Measurements from ENCODE around the gene RAD21L1. TPM values are rescaled to one million over a fixed set of nuclear protein-coding genes. Genes with fewer than 3 reads are reported as not detected.

RAD21L1 gene
- total RNA-seq, 5 donors from 2014 or later (not counting 1 experiment from before 2014, with no cell fraction given) = 0.73 to 1.6 (median 0.88) TPM; not detected in 2

DNA sequence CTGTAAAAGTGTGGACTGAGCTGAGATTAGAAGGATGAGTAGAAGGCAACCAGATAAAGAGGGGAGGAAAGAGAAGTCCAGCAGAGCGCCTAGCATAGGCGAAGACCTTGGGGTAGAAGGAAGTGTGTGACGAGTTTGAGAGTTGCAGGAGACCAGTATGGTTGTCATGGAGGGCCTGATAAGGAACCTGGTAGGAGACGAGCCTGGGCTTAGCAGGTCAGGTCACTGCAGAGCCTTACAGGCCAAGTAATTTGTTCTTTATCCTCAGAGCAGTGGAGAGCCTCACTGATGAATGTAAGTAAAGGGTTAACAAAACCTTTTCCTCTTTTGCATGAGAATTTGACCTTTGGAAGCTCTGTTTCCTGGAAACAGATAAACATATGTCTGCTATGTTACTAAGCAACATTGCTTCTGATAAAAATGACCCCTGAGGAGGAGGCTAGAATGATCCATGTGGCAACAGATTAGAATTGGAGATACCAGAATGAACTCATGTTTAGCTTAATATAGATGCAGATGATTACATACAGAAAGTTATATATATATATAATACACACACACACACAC is 38.2 kb upstream of the RAD21L1 start:
- H3K27me3 ChIP-seq (replicated peaks in 1 of 2; ENCODE audit: control insufficient read depth in 2 of 2, extremely low read depth in 1 of 2, insufficient read depth in 2 of 2, low read length in 1 of 2) = peaks cover 9 to 29% of the 10 kb centered on the region in 2 experiments
- ChIA-PET POLR2A (no interaction called here), CTCF (no interaction called here)
- H3K9me3 ChIP-seq = no peaks in the 10 kb centered on the region
- H3K4me1 ChIP-seq (ENCODE audit: control insufficient read depth in 1 of 2, extremely low read depth in 1 of 2, insufficient read depth in 2 of 2, low read length in 2 of 2) = peaks cover 0 to 12% of the 10 kb centered on the region in 2 experiments
- no peaks in the 10 kb centered on the region for H3K36me3 Mint-ChIP-seq
- peaks cover 11 to 14% (median 13%) of the 10 kb centered on the region in 3 donors for H3K4me1 Mint-ChIP-seq
- WGBS (ENCODE audit: insufficient coverage) = 77% methylated on average over 4 of the region's 4 CpGs
- no peak for DNase-seq
- ATAC-seq (replicated peaks in 1 of 4) = no peak
- H3K27me3 Mint-ChIP-seq = peaks cover 17 to 32% of the 10 kb centered on the region in 2 donors
- H3K36me3 ChIP-seq (ENCODE audit: control insufficient read depth in 2 of 2, extremely low read depth in 1 of 2, insufficient read depth in 1 of 2, low read length in 1 of 2) = no peaks in the 10 kb centered on the region
- H3K27ac ChIP-seq (ENCODE audit: low read length) = no peak overlapping the region
- H3K4me3 Mint-ChIP-seq = no peak overlapping the region
- H3K27ac Mint-ChIP-seq = no peak overlapping the region
- H3K4me3 ChIP-seq (ENCODE audit: control insufficient read depth in 1 of 2, extremely low read depth in 1 of 2, low read length in 1 of 2) = no peak overlapping the region
- no peaks in the 10 kb centered on the region for H3K9me3 Mint-ChIP-seq

DNA sequence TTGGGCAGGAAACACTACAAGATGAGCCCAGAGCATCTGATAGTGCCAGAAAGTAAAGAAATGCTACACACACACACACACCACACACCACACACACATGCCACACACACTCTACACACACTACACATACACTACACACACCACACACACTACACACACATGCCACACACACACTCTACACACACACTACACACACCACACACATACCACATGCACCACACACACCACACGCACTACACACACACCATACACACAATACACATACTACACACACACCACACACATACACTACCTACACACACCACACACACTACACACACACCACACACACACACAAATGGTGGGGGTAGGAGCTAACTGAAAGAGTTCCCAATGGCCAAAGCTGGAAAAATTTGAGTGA is 37.5 kb upstream of the RAD21L1 start:
- no peak overlapping the region for H3K27ac ChIP-seq (ENCODE audit: low read length)
- H3K9me3 ChIP-seq = no peaks in the 10 kb centered on the region
- POLR2A ChIA-PET = no interaction called here
- Mint-ChIP-seq H3K9me3 (no peaks in the 10 kb centered on the region), H3K4me1 (peaks cover 11 to 14% (median 13%) of the 10 kb centered on the region in 3 donors), H3K4me3 (no peak overlapping the region), H3K27me3 (peaks cover 17 to 30% of the 10 kb centered on the region in 2 donors), H3K36me3 (no peaks in the 10 kb centered on the region), H3K27ac (no peak overlapping the region)
- CTCF ChIA-PET = no interaction called here
- H3K4me3 ChIP-seq (ENCODE audit: control insufficient read depth in 1 of 2, extremely low read depth in 1 of 2, low read length in 1 of 2) = no peak overlapping the region
- no peak for ATAC-seq (replicated peaks in 1 of 4)
- no peaks in the 10 kb centered on the region for H3K36me3 ChIP-seq (ENCODE audit: control insufficient read depth in 2 of 2, extremely low read depth in 1 of 2, insufficient read depth in 1 of 2, low read length in 1 of 2)
- H3K27me3 ChIP-seq (replicated peaks in 1 of 2; ENCODE audit: control insufficient read depth in 2 of 2, extremely low read depth in 1 of 2, insufficient read depth in 2 of 2, low read length in 1 of 2) = peaks cover 4 to 29% of the 10 kb centered on the region in 2 experiments
- H3K4me1 ChIP-seq (ENCODE audit: control insufficient read depth in 1 of 2, extremely low read depth in 1 of 2, insufficient read depth in 2 of 2, low read length in 2 of 2) = peaks cover 0 to 12% of the 10 kb centered on the region in 2 experiments
- no peak for DNase-seq
- WGBS (ENCODE audit: insufficient coverage) = no CpG with 5 or more reads among the region's 1 CpG

DNA sequence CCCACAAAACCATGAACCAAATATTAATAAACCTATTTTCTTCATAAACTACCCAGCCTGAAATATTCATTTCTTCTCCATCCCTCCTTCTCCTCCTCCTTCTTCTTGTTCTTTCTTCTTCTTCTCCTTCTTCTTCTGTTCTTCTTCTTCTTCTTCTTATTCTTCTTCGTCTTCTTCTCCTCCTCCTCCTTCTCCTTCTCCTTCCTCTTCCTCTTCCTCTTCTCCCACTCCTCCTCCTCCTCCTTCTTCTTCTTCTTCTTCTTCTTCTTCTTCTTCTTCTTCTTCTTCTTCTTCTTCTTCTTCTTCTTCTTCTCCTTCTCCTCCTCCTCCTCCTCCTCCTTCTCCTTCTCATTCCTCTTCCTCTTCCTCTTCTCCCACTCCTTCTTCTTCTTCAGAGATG is 36.0 kb upstream of the RAD21L1 start:
- H3K9me3 ChIP-seq = no peaks in the 10 kb centered on the region
- H3K4me1 ChIP-seq (ENCODE audit: control insufficient read depth in 1 of 2, extremely low read depth in 1 of 2, insufficient read depth in 2 of 2, low read length in 2 of 2) = peaks cover 0 to 7% of the 10 kb centered on the region in 2 experiments
- no peak for DNase-seq
- ChIA-PET POLR2A (no interaction called here), CTCF (interaction anchor here in 1 of 2 donors (0.9 kb wide), 1 partner anchor 8 kb away, joined by 7 read pairs; no protein-coding TSS in a partner anchor)
- Mint-ChIP-seq H3K4me3 (no peak overlapping the region), H3K27ac (no peak overlapping the region), H3K9me3 (no peaks in the 10 kb centered on the region), H3K4me1 (peaks cover 4 to 5% (median 5%) of the 10 kb centered on the region in 3 donors), H3K36me3 (no peaks in the 10 kb centered on the region), H3K27me3 (peaks cover 5 to 16% of the 10 kb centered on the region in 2 donors)
- no peak overlapping the region for H3K27ac ChIP-seq (ENCODE audit: low read length)
- H3K27me3 ChIP-seq (replicated peaks in 1 of 2; ENCODE audit: control insufficient read depth in 2 of 2, extremely low read depth in 1 of 2, insufficient read depth in 2 of 2, low read length in 1 of 2) = peaks cover 4 to 16% of the 10 kb centered on the region in 2 experiments
- H3K4me3 ChIP-seq (ENCODE audit: control insufficient read depth in 1 of 2, extremely low read depth in 1 of 2, low read length in 1 of 2) = no peak overlapping the region
- no peak for ATAC-seq (replicated peaks in 1 of 4)
- H3K36me3 ChIP-seq (ENCODE audit: control insufficient read depth in 2 of 2, extremely low read depth in 1 of 2, insufficient read depth in 1 of 2, low read length in 1 of 2) = no peaks in the 10 kb centered on the region
- WGBS (ENCODE audit: insufficient coverage) = 21% methylated on average over 1 of the region's 1 CpG

DNA sequence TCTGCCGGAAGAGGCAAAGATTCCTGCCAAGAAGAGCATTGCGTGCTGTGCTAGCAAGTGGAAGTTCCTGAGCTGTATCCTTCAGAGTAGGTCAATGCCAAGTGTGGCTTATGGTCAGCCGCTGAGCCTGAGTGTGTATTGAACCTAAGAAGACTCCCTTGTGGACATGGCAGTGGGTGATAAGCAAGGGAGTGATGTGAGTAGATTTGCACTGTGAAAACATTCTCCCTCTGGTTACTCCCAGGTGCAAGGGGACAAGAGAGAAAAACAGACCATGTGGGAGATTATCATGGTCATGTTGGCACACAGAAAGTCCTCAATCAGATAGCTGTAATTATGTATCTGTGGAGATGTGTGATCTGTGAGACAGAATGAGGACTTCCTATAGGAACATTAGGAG is 35.0 kb upstream of the RAD21L1 start:
- CTCF ChIA-PET = interaction anchor here (0.6 to 0.9 kb wide), 3 partner anchors 9 to 532 kb away, joined by 3 to 7 read pairs (median 3); no protein-coding TSS in a partner anchor
- Histone ChIP-seq H3K4me3 (ENCODE audit: control insufficient read depth in 1 of 2, extremely low read depth in 1 of 2, low read length in 1 of 2) (no peak overlapping the region), H3K27ac (ENCODE audit: low read length) (no peak overlapping the region), H3K36me3 (ENCODE audit: control insufficient read depth in 2 of 2, extremely low read depth in 1 of 2, insufficient read depth in 1 of 2, low read length in 1 of 2) (no peaks in the 10 kb centered on the region), H3K4me1 (ENCODE audit: control insufficient read depth in 1 of 2, extremely low read depth in 1 of 2, insufficient read depth in 2 of 2, low read length in 2 of 2) (peaks cover 0 to 3% of the 10 kb centered on the region in 2 experiments), H3K9me3 (no peaks in the 10 kb centered on the region), H3K27me3 (replicated peaks in 1 of 2; ENCODE audit: control insufficient read depth in 2 of 2, extremely low read depth in 1 of 2, insufficient read depth in 2 of 2, low read length in 1 of 2) (peaks cover 4 to 12% of the 10 kb centered on the region in 2 experiments)
- DNase-seq = no peak
- POLR2A ChIA-PET = no interaction called here
- ATAC-seq (replicated peaks in 1 of 4) = no peak
- peaks cover 3 to 4% (median 3%) of the 10 kb centered on the region in 3 donors for H3K4me1 Mint-ChIP-seq
- no peaks in the 10 kb centered on the region for H3K36me3 Mint-ChIP-seq
- no peak overlapping the region for H3K4me3 Mint-ChIP-seq
- 94% methylated on average over 2 of the region's 3 CpGs for WGBS (ENCODE audit: insufficient coverage)
- H3K27me3 Mint-ChIP-seq = peaks cover 4 to 15% of the 10 kb centered on the region in 2 donors
- H3K9me3 Mint-ChIP-seq = peaks cover 0 to 2% (median 0%) of the 10 kb centered on the region in 3 donors
- H3K27ac Mint-ChIP-seq = no peak overlapping the region

DNA sequence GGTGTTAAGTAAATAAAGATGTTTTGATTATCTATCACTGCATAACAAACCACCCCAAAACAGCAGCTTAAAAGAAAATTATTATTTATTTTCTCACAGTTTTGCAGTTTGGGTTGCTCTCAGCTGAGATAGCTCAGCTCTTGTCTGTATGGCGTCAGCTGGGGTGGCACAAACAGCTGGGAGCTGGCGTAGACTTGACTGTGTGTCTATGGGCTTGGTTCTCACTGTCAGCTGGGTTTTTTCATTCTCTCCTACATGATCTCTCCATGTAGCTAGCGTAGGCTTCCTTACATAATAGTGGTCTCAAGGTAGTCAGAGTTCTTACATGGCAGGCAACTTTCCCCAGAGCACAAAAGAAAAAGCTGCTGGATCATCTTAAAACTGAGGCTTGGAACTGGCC is 34.5 kb upstream of the RAD21L1 start:
- ChIA-PET POLR2A (no interaction called here), CTCF (interaction anchor here (0.6 kb wide), 2 partner anchors 25 to 531 kb away, joined by 3 read pairs; no protein-coding TSS in a partner anchor)
- H3K9me3 ChIP-seq = no peaks in the 10 kb centered on the region
- Mint-ChIP-seq H3K9me3 (peaks cover 0 to 6% (median 1%) of the 10 kb centered on the region in 3 donors), H3K27ac (no peak overlapping the region), H3K27me3 (peaks cover 0 to 10% of the 10 kb centered on the region in 2 donors), H3K36me3 (no peaks in the 10 kb centered on the region), H3K4me1 (no peaks in the 10 kb centered on the region), H3K4me3 (no peak overlapping the region)
- peaks cover 1 to 7% of the 10 kb centered on the region in 2 experiments for H3K27me3 ChIP-seq (replicated peaks in 1 of 2; ENCODE audit: control insufficient read depth in 2 of 2, extremely low read depth in 1 of 2, insufficient read depth in 2 of 2, low read length in 1 of 2)
- WGBS (ENCODE audit: insufficient coverage) = 100% methylated on average over 2 of the region's 3 CpGs
- no peak for DNase-seq
- H3K27ac ChIP-seq (ENCODE audit: low read length) = no peak overlapping the region
- no peaks in the 10 kb centered on the region for H3K4me1 ChIP-seq (ENCODE audit: control insufficient read depth in 1 of 2, extremely low read depth in 1 of 2, insufficient read depth in 2 of 2, low read length in 2 of 2)
- no peak for ATAC-seq (replicated peaks in 1 of 4)
- no peaks in the 10 kb centered on the region for H3K36me3 ChIP-seq (ENCODE audit: control insufficient read depth in 2 of 2, extremely low read depth in 1 of 2, insufficient read depth in 1 of 2, low read length in 1 of 2)
- no peak overlapping the region for H3K4me3 ChIP-seq (ENCODE audit: control insufficient read depth in 1 of 2, extremely low read depth in 1 of 2, low read length in 1 of 2)

DNA sequence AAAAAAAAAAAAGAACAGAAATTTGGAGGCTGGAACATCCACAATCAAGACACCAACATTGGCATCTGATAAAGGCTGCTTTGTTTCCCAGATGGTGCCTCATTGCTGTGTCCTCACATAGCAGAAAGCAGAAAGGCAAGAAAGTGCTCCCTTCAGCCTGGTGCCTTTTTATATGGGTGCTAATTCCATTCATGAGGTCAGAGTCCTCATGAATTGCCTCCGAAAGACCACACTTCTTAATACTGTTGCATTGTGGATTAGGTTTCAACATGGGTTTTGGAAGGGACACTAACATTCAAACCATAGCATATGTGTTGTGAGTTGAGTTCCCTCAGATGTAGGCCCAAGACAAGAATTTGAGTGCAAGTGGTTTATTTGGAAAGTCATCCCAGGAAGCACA is 30.6 kb upstream of the RAD21L1 start:
- Mint-ChIP-seq H3K9me3 (peaks cover 0 to 12% (median 4%) of the 10 kb centered on the region in 3 donors), H3K27me3 (no peaks in the 10 kb centered on the region), H3K4me1 (peaks cover 4 to 6% (median 6%) of the 10 kb centered on the region in 3 donors), H3K36me3 (no peaks in the 10 kb centered on the region), H3K27ac (no peak overlapping the region), H3K4me3 (no peak overlapping the region)
- ATAC-seq (replicated peaks in 1 of 4) (no peak), DNase-seq (no peak)
- Histone ChIP-seq H3K27ac (ENCODE audit: low read length) (no peak overlapping the region), H3K4me1 (ENCODE audit: control insufficient read depth in 1 of 2, extremely low read depth in 1 of 2, insufficient read depth in 2 of 2, low read length in 2 of 2) (peaks cover 0 to 5% of the 10 kb centered on the region in 2 experiments), H3K27me3 (replicated peaks in 1 of 2; ENCODE audit: control insufficient read depth in 2 of 2, extremely low read depth in 1 of 2, insufficient read depth in 2 of 2, low read length in 1 of 2) (peaks cover 0 to 3% of the 10 kb centered on the region in 2 experiments), H3K36me3 (ENCODE audit: control insufficient read depth in 2 of 2, extremely low read depth in 1 of 2, insufficient read depth in 1 of 2, low read length in 1 of 2) (no peaks in the 10 kb centered on the region), H3K4me3 (ENCODE audit: control insufficient read depth in 1 of 2, extremely low read depth in 1 of 2, low read length in 1 of 2) (no peak overlapping the region), H3K9me3 (no peaks in the 10 kb centered on the region)
- CTCF ChIA-PET = no interaction called here
- WGBS (ENCODE audit: insufficient coverage) = no CpG with 5 or more reads among the region's 1 CpG
- POLR2A ChIA-PET = no interaction called here
